Large intestine (tissue), 3 donors: ENCODE results near the gene MST1R. TPM values are rescaled to one million over a fixed set of nuclear protein-coding genes. Genes with fewer than 3 reads are reported as not detected.
"Not testable (repeated sequence)": the region's sequence is repeated elsewhere in the genome, so short reads cannot be mapped to it uniquely, and the experiment has no call there.

Experiments
- DNase-seq, 2 donors: peaks; one replicate each; pipeline versions ENCODE4 v3.0.0 to v3.0.0-alpha.2; 2013
- H3K27ac ChIP-seq: one replicate; pipeline ENCODE4 v1.5.1; 2013; ENCODE audit warnings: low read length
- H3K27me3 ChIP-seq: 2 replicates; pipeline ENCODE4 v1.6.1; 2013; ENCODE audit warnings: low read length; ENCODE audit not compliant: control insufficient read depth, insufficient read depth
- H3K36me3 ChIP-seq: 2 replicates; pipeline ENCODE4 v1.6.1; 2013; ENCODE audit warnings: low read length; ENCODE audit not compliant: control insufficient read depth, insufficient read depth
- H3K4me1 ChIP-seq: one replicate; pipeline ENCODE4 v1.6.1; 2013; ENCODE audit warnings: low read length; ENCODE audit not compliant: control insufficient read depth, insufficient read depth
- H3K4me3 ChIP-seq: one replicate; pipeline ENCODE4 v1.5.1; 2013; ENCODE audit warnings: low read length
- H3K9me3 ChIP-seq: one replicate; pipeline ENCODE4 v1.6.1; 2013; ENCODE audit warnings: mild to moderate bottlenecking, low read depth, low read length, moderate library complexity; ENCODE audit not compliant: control insufficient read depth
- WGBS: methylation state at CpG from one replicate; pipeline ENCODE4 v1.1.5; 2013; ENCODE audit warnings: low lambda C conversion rate; ENCODE audit not compliant: insufficient coverage; 5-methylcytosine and 5-hydroxymethylcytosine counted together
- polyA plus RNA-seq: library from polyadenylated mRNA; unstranded; fragments of 120-200 nt; gene quantifications from one replicate; pipeline ENCODE4 v1.2.1, GENCODE V29; 2013

Gene MST1R
- polyA plus RNA-seq, 1 donor: 49.8 TPM

DNA sequence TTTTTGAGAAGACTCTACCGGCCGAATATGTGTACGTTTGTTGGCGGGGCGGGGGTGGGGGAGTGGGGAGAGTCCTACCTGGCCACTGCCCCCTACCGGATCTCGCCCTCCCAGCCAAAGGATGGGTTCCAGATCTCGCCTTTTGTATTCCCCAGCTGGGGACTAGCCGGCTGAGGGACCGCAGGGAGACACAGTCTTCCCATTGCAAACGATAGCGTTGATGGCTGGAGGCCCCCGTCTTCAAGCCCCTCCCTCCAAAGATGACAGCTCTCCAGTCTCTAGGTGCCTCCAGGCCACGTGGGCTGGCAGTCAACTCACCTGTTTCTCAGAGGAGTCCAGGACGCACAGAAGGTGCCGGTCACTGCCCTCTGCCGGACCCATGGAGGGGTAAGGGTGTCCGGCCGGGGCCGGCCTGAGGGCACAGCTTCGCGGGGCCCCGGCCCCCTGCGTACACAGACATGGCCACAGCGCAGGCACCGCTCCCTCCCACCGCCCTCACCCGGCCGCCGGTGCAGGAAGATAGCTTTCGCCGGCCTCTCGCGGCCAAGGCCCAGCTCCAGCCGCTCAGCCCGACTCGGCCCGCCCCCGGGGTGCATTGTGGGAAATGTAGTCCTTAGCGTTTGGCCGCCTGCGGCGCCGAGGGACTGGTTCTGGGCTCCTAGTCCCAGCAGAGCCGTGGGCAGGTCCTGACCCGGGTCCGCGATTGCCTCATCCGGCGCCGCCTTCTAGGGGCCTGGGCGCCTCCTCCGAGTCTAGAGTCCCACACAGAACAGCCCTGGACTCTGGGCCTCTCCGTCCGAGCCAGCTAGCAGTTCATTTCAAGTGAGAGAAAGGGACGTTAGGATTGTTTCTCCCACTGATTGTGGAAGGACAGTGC is 25.9 kb upstream of the MST1R start, which contains the start of gene MON1A:
MON1A (minus strand) TSS at position 521 of the 877 bp plus-strand sequence. CDS start 16,465 bp downstream, outside the sequence.
- peak; percentile 96 to 98 for DNase-seq
- H3K4me3 ChIP-seq: peak within 1 kb of the TSS; percentile 87
- no peaks in the 10 kb centered on the region for H3K9me3 ChIP-seq
- peaks cover 50% of the 10 kb centered on the region for H3K4me1 ChIP-seq
- H3K27me3 ChIP-seq: no peaks in the 10 kb centered on the region
- WGBS: no CpG with 5 or more reads among the region's 56 CpGs
- peaks cover 2% of the 10 kb centered on the region for H3K36me3 ChIP-seq
- peak within 1 kb of the TSS; percentile 83 for H3K27ac ChIP-seq

- H3K27me3 ChIP-seq: no peaks in the 10 kb centered on the region
- H3K4me3 ChIP-seq: peak overlapping the region; percentile 87
- H3K9me3 ChIP-seq: no peaks in the 10 kb centered on the region
- peaks cover 2% of the 10 kb centered on the region for H3K36me3 ChIP-seq
- DNase-seq: peak; percentile 34 to 62
- H3K27ac ChIP-seq: peak overlapping the region; percentile 83
- H3K4me1 ChIP-seq: peaks cover 50% of the 10 kb centered on the region
- WGBS: no CpG with 5 or more reads among the region's 5 CpGs
These were observed 24.9 kb upstream of the MST1R start for GRCh38 chr3:49928481-49929017.

DNA sequence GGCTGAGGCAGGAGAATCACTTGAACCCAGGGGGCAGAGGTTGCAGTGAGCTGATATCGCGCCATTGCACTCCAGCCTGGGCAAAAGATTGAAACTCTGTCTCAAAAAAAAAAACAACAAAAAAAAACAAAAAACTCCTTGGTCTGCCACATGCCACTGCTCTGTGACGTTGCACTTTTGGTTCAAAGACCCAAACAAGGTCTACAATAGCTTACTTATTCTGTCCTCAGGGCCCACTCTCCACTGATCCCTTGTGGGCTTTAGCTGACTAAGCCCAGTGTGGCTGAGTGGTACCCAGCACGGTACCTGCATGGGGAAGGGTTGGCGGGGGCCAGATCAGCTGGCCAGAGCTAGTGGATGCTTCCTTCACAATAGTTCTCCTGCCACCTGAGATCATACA is 24.1 kb upstream of the MST1R start:
- peak in 1 of 2 donors; percentile 20 for DNase-seq
- 100% methylated on average over 2 of the region's 5 CpGs for WGBS
- Histone ChIP-seq H3K4me1 (peaks cover 50% of the 10 kb centered on the region), H3K36me3 (peaks cover 2% of the 10 kb centered on the region), H3K9me3 (no peaks in the 10 kb centered on the region), H3K27ac (peak overlapping the region; percentile 83), H3K27me3 (no peaks in the 10 kb centered on the region), H3K4me3 (no peak overlapping the region)

DNA sequence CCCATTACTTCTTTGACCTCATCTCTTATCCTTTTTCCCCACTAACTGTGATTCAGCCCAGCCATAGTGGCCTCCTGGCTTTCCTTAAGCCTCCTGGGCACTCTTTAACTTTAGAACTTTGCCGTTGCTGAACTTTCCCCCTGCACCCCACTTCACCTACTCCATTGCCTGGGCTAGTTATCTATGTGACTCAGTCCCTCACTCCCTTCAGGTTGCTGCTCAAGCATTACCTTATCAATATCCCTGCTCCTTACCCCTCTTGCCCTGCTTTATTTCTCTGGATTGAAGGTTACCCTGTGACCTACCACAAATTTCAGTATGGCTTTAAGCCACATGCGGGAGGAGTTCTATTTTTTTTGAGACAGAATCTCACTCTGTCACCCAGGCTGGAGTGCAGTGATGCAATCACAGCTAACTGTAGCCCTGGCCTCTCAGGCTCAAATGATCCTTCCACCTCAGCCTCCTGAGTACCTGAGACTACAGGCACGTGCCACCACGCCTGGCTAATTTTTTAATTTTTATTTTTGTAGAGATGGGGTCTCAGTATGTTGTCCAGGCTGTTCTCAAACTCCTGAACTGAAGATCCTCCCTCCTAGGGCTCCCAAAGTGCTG is 22.6 kb upstream of the MST1R start:
- H3K27ac ChIP-seq: peak overlapping the region; percentile 83

DNA sequence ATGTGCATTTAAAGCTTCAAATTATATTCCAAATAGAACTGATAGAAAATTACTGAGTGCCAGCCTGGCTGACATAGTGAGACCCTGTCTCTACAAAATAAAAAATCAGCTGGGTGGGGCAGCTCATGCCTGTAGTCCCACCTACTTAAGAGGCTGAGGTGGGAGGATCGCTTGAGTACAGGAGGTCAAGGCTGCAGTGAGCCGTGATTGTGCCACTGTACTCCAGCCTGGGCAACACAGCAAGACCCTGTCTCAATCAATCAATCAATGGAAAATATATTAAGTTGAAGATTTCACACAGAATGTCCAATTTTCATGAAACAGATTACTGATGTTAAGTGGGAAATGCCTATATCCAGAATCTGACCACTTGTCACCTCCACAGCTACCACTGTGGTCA is 21.8 kb upstream of the MST1R start:
- no peak for DNase-seq
- peak overlapping the region; percentile 83 for H3K27ac ChIP-seq
- no peaks in the 10 kb centered on the region for H3K27me3 ChIP-seq
- no CpG with 5 or more reads among the region's 2 CpGs for WGBS
- H3K4me3 ChIP-seq: no peak overlapping the region
- no peaks in the 10 kb centered on the region for H3K9me3 ChIP-seq
- peaks cover 38% of the 10 kb centered on the region for H3K4me1 ChIP-seq
- H3K36me3 ChIP-seq: peaks cover 2% of the 10 kb centered on the region

More for the DNA sequence above, 22.6 kb upstream of the MST1R start:
- WGBS: 60% methylated on average over 1 of the region's 4 CpGs
- Histone ChIP-seq H3K4me3 (no peak overlapping the region), H3K27me3 (no peaks in the 10 kb centered on the region), H3K4me1 (peaks cover 46% of the 10 kb centered on the region), H3K9me3 (no peaks in the 10 kb centered on the region), H3K36me3 (peaks cover 2% of the 10 kb centered on the region)
- peak; percentile 79 to 92 for DNase-seq

GRCh38 chr3:49924683-49925082 is 21.0 kb upstream of the MST1R start:
- no peak overlapping the region for H3K27ac ChIP-seq

DNA sequence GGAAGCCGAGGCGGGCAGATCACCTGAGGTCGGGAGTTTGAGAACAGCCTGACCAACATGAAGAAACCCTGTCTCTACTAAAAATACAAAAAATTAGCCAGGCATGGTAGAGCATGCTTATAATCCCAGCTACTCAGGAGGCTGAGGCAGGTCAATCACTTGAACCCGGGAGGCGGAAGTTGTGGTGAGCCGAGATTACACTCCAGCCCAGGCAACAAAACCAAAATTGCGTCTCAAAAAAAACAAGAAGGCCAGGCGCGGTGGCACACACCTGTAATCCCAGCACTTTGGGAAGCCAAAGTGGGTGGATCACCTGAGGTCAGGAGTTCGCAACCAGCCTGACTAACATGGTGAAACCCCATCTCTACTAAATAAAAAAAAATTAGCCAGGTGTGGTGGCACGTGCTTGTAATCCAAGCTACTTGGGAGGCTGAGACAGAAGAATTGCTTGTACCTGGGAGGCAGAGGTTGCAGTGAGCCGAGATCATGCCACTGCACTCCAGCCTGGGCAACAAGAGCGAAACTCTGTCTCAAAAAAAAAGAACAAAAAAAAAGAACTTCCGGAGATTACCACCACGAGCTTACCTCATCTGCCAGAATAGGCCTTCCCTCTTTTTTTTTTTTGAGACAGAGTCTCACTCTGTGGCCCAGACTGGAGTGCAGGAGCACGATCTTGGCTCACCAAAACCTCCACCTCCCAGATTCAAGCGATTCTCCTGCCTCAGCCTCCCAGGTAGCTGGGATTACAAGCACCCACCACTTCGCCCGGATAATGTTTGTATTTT is 14.3 kb upstream of the MST1R start:
- WGBS: 100% methylated on average over 1 of the region's 19 CpGs
- H3K4me3 ChIP-seq, H3K36me3 ChIP-seq, H3K27me3 ChIP-seq, H3K9me3 ChIP-seq, DNase-seq, H3K4me1 ChIP-seq, H3K27ac ChIP-seq: not testable (repeated sequence)

More at GRCh38 chr3:49924683-49925082, 21.0 kb upstream of the MST1R start:
- Histone ChIP-seq H3K36me3 (peaks cover 2% of the 10 kb centered on the region), H3K27me3 (no peaks in the 10 kb centered on the region), H3K4me1 (peaks cover 33% of the 10 kb centered on the region), H3K9me3 (no peaks in the 10 kb centered on the region), H3K4me3 (no peak overlapping the region)
- whole genome bisulfite sequencing: no CpG with 5 or more reads among the region's 2 CpGs
- DNase-seq: no peak

GRCh38 chr3:49916686-49917085 is 13.0 kb upstream of the MST1R start:
- no peak overlapping the region for H3K4me3 ChIP-seq
- WGBS: no CpG with 5 or more reads among the region's 5 CpGs

GRCh38 chr3:49914906-49915305 is 11.2 kb upstream of the MST1R start:
- Histone ChIP-seq H3K36me3 (peaks cover 34% of the 10 kb centered on the region), H3K27me3 (no peaks in the 10 kb centered on the region), H3K27ac (peak overlapping the region; percentile 8), H3K9me3 (no peaks in the 10 kb centered on the region), H3K4me3 (no peak overlapping the region), H3K4me1 (peaks cover 6% of the 10 kb centered on the region)
- 33% methylated on average over 1 of the region's 2 CpGs for WGBS
- no peak for DNase-seq

More at GRCh38 chr3:49916686-49917085, 13.0 kb upstream of the MST1R start:
- no peak for DNase-seq
- no peaks in the 10 kb centered on the region for H3K9me3 ChIP-seq
- no peaks in the 10 kb centered on the region for H3K27me3 ChIP-seq
- peaks cover 6% of the 10 kb centered on the region for H3K4me1 ChIP-seq
- H3K36me3 ChIP-seq: peaks cover 18% of the 10 kb centered on the region
- H3K27ac ChIP-seq: no peak overlapping the region

GRCh38 chr3:49912881-49913281 is 9.2 kb upstream of the MST1R start:
- H3K4me3 ChIP-seq: no peak overlapping the region
- peaks cover 48% of the 10 kb centered on the region for H3K36me3 ChIP-seq
- DNase-seq: peak in 1 of 2 donors; percentile 0
- peaks cover 18% of the 10 kb centered on the region for H3K4me1 ChIP-seq
- no CpG with 5 or more reads among the region's 4 CpGs for WGBS
- no peaks in the 10 kb centered on the region for H3K27me3 ChIP-seq
- no peak overlapping the region for H3K27ac ChIP-seq
- no peaks in the 10 kb centered on the region for H3K9me3 ChIP-seq
